LNCAP (cell line): Measurements from ENCODE around the gene SCGB3A1.

Experiments
- TF ChIP-seq, protein P1 (sequence below): fragments of 450-650 bp; IDR thresholded peaks from 2 replicates; pipeline ENCODE4 v1.5.1; 2017; ENCODE audit warnings: mild to moderate bottlenecking

SCGB3A1 gene, protein sequence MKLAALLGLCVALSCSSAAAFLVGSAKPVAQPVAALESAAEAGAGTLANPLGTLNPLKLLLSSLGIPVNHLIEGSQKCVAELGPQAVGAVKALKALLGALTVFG

DNA sequence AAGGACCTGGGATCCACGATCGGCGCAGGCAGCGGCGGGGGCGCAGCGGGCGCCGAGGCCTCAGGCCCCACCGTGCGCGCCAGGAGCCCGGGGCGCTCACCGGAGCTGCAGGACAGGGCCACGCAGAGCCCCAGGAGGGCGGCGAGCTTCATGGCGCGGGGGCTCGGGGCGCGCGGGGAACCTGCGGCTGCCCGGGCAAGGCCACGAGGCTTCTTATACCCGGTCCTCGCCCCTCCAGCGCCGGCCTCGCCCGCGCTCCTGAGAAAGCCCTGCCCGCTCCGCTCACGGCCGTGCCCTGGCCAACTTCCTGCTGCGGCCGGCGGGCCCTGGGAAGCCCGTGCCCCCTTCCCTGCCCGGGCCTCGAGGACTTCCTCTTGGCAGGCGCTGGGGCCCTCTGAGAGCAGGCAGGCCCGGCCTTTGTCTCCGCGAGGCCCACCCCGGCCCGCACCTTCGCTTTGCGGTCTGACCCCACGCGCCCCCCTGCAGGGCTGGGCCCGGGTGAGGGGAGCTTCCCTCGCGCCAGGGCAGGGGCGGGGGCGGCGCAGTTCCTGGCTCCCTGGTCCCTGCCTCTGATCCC lies at the start of gene SCGB3A1:
TSS of gene SCGB3A1 (minus strand) at position 189 of the 577 bp plus-strand sequence. CDS start at position 152, 37 bp downstream.
- TF ChIP-seq, protein P1, sequence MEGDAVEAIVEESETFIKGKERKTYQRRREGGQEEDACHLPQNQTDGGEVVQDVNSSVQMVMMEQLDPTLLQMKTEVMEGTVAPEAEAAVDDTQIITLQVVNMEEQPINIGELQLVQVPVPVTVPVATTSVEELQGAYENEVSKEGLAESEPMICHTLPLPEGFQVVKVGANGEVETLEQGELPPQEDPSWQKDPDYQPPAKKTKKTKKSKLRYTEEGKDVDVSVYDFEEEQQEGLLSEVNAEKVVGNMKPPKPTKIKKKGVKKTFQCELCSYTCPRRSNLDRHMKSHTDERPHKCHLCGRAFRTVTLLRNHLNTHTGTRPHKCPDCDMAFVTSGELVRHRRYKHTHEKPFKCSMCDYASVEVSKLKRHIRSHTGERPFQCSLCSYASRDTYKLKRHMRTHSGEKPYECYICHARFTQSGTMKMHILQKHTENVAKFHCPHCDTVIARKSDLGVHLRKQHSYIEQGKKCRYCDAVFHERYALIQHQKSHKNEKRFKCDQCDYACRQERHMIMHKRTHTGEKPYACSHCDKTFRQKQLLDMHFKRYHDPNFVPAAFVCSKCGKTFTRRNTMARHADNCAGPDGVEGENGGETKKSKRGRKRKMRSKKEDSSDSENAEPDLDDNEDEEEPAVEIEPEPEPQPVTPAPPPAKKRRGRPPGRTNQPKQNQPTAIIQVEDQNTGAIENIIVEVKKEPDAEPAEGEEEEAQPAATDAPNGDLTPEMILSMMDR = no peak

DNA sequence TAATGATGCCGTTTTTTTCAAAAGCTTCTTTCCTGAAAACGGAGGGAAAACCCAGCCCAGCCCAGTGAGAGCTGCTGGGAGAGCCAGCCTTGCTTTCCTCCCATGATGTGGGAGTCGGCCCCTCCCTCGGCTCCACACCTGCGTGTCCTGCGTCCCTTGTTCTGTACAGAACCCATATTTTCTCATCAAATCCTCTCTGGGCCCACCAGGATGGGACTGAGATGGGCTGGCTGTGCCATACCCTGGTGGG lies 49.2 kb upstream of the SCGB3A1 start:
- TF ChIP-seq, protein P1 = no peak

DNA sequence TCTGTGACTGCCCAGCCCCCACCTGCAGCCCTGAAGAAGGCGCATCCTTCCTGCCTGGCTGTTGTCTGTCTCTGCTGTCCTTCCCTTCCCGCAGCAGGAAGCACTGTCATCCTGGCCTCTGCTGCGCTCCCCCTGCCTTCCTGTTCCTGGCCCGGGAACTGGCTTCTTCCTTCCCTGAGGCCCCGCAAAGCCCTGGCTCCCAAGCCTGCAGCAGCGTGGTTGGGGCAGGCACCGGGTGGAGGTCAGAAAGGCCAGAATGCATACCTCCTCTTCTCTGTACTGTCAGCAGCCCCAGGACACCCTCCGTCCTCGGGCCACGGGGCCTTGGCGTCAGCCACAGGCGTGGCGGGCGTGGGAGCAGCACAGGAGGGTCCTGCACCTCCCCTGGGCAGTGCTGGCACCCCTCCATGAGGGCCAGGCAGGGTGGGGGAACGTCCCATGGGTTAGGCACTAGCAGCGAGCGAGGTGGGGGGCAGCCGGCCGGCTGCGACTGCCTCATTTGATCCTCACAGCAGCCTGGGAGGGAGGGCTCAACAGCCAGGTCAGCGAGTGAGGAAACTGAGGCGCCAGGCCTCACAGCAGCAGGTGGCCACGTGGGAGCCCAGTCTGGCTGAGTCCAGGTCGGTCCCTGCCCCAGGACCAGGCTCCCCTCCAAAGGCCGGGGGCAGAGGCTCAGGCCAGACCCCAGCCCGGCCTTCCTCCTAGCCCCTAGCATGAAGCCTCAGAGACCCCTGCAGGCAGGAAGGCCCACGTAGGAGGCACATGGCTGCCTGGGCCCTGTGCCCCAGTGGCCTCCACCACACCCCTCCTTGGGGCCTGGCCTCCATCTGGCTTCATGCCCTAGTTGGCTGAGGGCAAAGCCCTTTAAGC lies 48.7 kb upstream of the SCGB3A1 start:
- TF ChIP-seq, protein P1 = no peak

DNA sequence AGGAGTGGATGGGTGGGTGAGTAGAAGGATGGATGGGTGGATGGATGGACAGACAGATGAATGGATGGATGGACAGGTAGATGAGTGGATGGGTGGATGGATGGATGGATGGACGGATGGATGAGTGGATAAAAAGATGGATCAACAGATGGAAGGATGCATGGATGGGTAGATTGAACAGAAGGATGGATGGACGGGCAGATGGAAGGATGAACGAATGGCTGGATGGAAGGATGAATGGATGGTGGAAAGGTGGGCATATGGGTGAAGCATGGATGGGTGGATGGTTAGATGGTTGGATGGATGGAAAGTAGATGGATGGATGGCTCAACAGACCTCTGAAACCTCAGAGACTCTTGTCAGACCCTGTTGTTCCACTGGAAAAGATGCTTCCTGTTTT lies 48.0 kb upstream of the SCGB3A1 start:
- TF ChIP-seq, protein P1 = no peak

DNA sequence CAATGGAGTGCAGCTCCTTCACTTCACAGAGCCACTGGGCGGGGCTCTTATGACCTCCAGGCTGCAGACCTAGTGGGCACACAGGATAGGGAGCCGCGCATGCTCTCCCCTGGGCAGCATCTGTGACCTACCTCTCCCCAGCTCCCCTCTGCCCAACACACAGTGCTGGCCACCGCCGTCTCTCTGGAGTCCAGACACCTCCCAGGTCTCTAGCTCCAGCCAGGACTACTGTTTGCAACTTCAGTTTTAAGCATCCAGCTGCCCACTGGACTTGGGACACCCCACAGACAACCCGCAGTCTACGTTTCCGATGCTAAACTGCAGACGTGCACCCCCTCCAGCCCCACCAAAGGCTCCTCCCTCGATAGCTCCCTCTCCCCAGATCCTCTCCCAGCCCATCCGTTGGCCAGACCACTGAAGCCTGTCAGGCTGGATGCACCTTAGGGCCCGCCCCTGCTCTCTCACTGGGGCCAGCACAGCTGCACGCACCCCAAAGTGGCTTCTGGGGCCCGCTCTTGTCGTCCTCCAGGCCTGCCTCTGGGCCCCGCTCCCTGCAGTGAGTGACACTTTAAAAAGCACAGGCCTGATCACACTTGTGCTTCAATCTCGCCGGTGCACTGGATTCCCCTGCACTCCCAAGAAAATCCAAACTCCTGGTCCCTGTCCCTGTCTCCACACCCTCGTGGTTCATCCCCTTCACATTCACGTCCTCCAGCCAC lies 46.8 kb upstream of the SCGB3A1 start:
- TF ChIP-seq, protein P1 = no peak

DNA sequence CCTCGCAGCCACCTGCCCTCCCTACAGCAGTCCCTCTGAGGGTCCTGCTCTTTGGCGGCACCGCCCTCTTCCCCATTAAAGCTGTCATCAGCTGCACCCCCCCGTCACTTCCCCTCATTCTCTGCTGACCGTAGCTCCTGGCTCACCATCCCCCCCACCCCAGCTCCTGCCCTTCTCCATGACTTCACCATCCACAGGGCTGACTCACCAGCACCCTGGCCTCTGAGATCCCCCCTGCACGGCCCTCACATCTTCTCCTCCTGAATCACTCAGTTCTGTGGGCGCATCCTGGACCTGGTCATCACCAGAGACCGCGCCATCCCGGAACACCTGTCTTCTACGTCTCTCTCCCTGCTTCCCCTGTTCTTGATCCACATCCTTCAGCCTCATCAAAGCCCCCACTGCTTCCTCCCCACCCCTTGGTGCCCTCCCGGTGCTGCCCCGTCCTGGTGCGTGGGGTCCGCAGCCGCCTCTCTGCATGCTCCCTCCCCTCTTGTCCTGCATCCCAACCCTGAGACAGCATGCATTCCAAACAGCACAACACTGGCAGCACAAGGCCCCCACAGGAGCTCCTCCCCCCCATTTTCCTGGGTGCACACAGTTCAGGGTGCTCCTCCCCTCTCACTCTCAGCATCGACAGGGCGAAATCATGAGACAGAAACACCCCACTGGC lies 45.2 kb upstream of the SCGB3A1 start:
- TF ChIP-seq, protein P1 = no peak

DNA sequence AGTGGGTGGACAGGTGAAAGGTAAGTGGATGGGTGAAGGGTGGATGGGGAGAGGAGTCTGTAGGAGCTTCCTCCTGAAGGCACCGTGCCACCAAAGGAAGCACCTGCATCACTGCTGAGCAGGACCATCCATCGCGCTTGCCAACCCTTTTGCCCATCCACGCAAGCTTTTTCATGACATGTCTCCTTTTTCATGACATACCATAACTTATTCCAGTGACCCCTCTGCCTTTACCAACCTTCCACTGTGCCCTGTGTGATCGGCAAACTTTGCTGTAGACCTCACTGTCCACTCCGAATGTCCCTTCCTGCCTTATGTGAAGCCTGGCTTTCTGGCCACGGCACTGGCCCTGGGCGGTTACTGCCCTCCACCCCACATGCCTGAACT lies 44.7 kb upstream of the SCGB3A1 start:
- TF ChIP-seq, protein P1 = no peak
